H9 (cell line): Measurements from ENCODE around the gene RNF111. TPM values are rescaled to one million over a fixed set of nuclear protein-coding genes. Genes with fewer than 3 reads are reported as not detected.

Experiments used
- DNase-seq: peaks from one replicate; pipeline ENCODE4 v3.0.0-alpha.2; 2017
- H2AFZ ChIP-seq: one replicate; pipeline ENCODE4 v1.6.1; 2013; ENCODE audit warnings: mild to moderate bottlenecking, low read length, control low read depth, moderate library complexity
- H2AK5ac ChIP-seq: 2 replicates; pipeline ENCODE4 v1.6.1; 2013; ENCODE audit warnings: low read length, control low read depth, mixed read lengths; ENCODE audit not compliant: insufficient read length
- H2BK120ac ChIP-seq: one replicate; pipeline ENCODE4 v1.6.1; 2013; ENCODE audit warnings: low read depth, mild to moderate bottlenecking, low read length, control low read depth, inconsistent platforms; ENCODE audit not compliant: poor library complexity, severe bottlenecking
- H2BK12ac ChIP-seq: 2 replicates; pipeline ENCODE4 v1.6.1; 2013; ENCODE audit warnings: low read length, control low read depth, mixed read lengths, low read depth; ENCODE audit not compliant: insufficient read length
- H2BK15ac ChIP-seq: 2 replicates; pipeline ENCODE4 v1.6.1; 2013; ENCODE audit warnings: low read depth, low read length, control low read depth
- H2BK20ac ChIP-seq: one replicate; pipeline ENCODE4 v1.6.1; 2013; ENCODE audit warnings: low read depth, mild to moderate bottlenecking, low read length, control low read depth, inconsistent platforms; ENCODE audit not compliant: poor library complexity, severe bottlenecking
- H2BK5ac ChIP-seq: 2 replicates; pipeline ENCODE4 v1.6.1; 2013; ENCODE audit warnings: low read length, control low read depth, mixed read lengths; ENCODE audit not compliant: insufficient read length
- H3K14ac ChIP-seq: 2 replicates; pipeline ENCODE4 v1.6.1; 2013; ENCODE audit warnings: low read length, control low read depth; ENCODE audit not compliant: insufficient read depth
- H3K18ac ChIP-seq: 2 replicates; pipeline ENCODE4 v1.6.1; 2013; ENCODE audit warnings: low read depth, mild to moderate bottlenecking, mixed read lengths, low read length, control low read depth; ENCODE audit not compliant: insufficient read length
- H3K23ac ChIP-seq: 2 replicates; pipeline ENCODE4 v1.6.1; 2013; ENCODE audit warnings: low read length, control low read depth, mixed read lengths, low read depth; ENCODE audit not compliant: insufficient read length
- H3K23me2 ChIP-seq: 2 replicates; pipeline ENCODE4 v1.6.1; 2013; ENCODE audit warnings: low read depth, mild to moderate bottlenecking, mixed read lengths, low read length, control low read depth; ENCODE audit not compliant: insufficient read length, poor library complexity, severe bottlenecking
- H3K27ac ChIP-seq: 2 replicates; pipeline ENCODE4 v1.5.1; 2013; ENCODE audit warnings: low read length, control low read depth, mixed read lengths, low read depth; ENCODE audit not compliant: insufficient read length
- H3K27me3 ChIP-seq: 2 replicates; pipeline ENCODE4 v1.6.1; 2013; ENCODE audit warnings: low read length, control low read depth, inconsistent platforms; ENCODE audit not compliant: insufficient read depth
- H3K4ac ChIP-seq: 2 replicates; pipeline ENCODE4 v1.6.1; 2013; ENCODE audit warnings: low read depth, mild to moderate bottlenecking, control low read depth, inconsistent platforms, low read length, moderate library complexity
- H3K4me1 ChIP-seq: 2 replicates; pipeline ENCODE4 v1.6.1; 2013; ENCODE audit warnings: low read length, control low read depth, inconsistent platforms; ENCODE audit not compliant: insufficient read depth
- H3K4me2 ChIP-seq: 2 replicates; pipeline ENCODE4 v1.6.1; 2013; ENCODE audit warnings: low read length, control low read depth, mixed read lengths; ENCODE audit not compliant: insufficient read length, insufficient read depth
- H3K56ac ChIP-seq: 2 replicates; pipeline ENCODE4 v1.6.1; 2013; ENCODE audit warnings: low read depth, mild to moderate bottlenecking, mixed read lengths, low read length, control low read depth; ENCODE audit not compliant: insufficient read length
- H3K79me1 ChIP-seq: 2 replicates; pipeline ENCODE4 v1.6.1; 2013; ENCODE audit warnings: low read depth, mild to moderate bottlenecking, moderate library complexity, low read length, control low read depth, inconsistent platforms; ENCODE audit not compliant: insufficient read depth, poor library complexity, severe bottlenecking
- H3K79me2 ChIP-seq: 2 replicates; pipeline ENCODE4 v1.6.1; 2013; ENCODE audit warnings: low read length, control low read depth, inconsistent platforms; ENCODE audit not compliant: insufficient read depth
- H3K9ac ChIP-seq: 2 replicates; pipeline ENCODE4 v1.6.1; 2013; ENCODE audit warnings: low read length, control low read depth, mixed read lengths; ENCODE audit not compliant: insufficient read length; ENCODE audit errors: extremely low read depth
- H3K9me3 ChIP-seq: one replicate; pipeline ENCODE4 v1.6.1; 2013; ENCODE audit warnings: low read depth, low read length, inconsistent platforms; ENCODE audit not compliant: control insufficient read depth
- H3T11ph ChIP-seq: one replicate; pipeline ENCODE4 v1.6.1; 2013; ENCODE audit warnings: mild to moderate bottlenecking, low read length, control low read depth, inconsistent platforms
- H4K20me1 ChIP-seq: one replicate; pipeline ENCODE4 v1.6.1; 2013; ENCODE audit not compliant: control insufficient read depth, insufficient read length, insufficient read depth
- H4K5ac ChIP-seq: 2 replicates; pipeline ENCODE4 v1.6.1; 2013; ENCODE audit warnings: low read depth, mild to moderate bottlenecking, mixed read lengths, low read length, control low read depth; ENCODE audit not compliant: insufficient read length
- H4K8ac ChIP-seq: replicated peaks from 2 replicates; pipeline ENCODE4 v1.6.1; 2013; ENCODE audit warnings: low read length, control low read depth, mixed read lengths, low read depth; ENCODE audit not compliant: insufficient read length
- H4K91ac ChIP-seq: 2 replicates; pipeline ENCODE4 v1.6.1; 2013; ENCODE audit warnings: low read depth, mild to moderate bottlenecking, moderate library complexity, mixed read lengths, low read length, control low read depth; ENCODE audit not compliant: insufficient read length
- H3K27ac Mint-ChIP-seq, 3 experiments: 2 replicates in 2 of 3; 3 replicates in 1 of 3; pipeline ENCODE4 v1.8.0; 2020 to 2021; ENCODE audit warnings: mixed read lengths in 3 of 3, mild to moderate bottlenecking in 1 of 3, moderate library complexity in 1 of 3
- H3K27me3 Mint-ChIP-seq: 2 replicates; pipeline ENCODE4 v1.8.0; 2021; ENCODE audit warnings: low read depth, mild to moderate bottlenecking, moderate library complexity, mixed read lengths
- H3K36me3 Mint-ChIP-seq, 3 experiments: 2 replicates in 2 of 3; 3 replicates in 1 of 3; pipeline ENCODE4 v1.8.0; 2020 to 2021; ENCODE audit warnings: low read depth in 3 of 3, mixed read lengths in 3 of 3; ENCODE audit not compliant: insufficient read depth in 1 of 3
- H3K4me1 Mint-ChIP-seq, 2 experiments: 2 replicates each; pipeline ENCODE4 v1.8.0; 2020; ENCODE audit warnings: mixed read lengths in 2 of 2
- H3K4me3 Mint-ChIP-seq, 2 experiments: 2 replicates in 1 of 2; 3 replicates in 1 of 2; pipeline ENCODE4 v1.8.0; 2020 to 2021; ENCODE audit warnings: mild to moderate bottlenecking in 2 of 2, mixed read lengths in 2 of 2, moderate library complexity in 1 of 2
- H3K9me3 Mint-ChIP-seq, 2 experiments: 2 replicates in 1 of 2; 3 replicates in 1 of 2; pipeline ENCODE4 v1.8.0; 2020; ENCODE audit warnings: mild to moderate bottlenecking in 2 of 2, mixed read lengths in 2 of 2, moderate library complexity in 1 of 2
- WGBS: extraction: QIAGEN DNeasy Blood & Tissue Kit; methylation state at CpG from one replicate; pipeline ENCODE4 v1.1.7; 2013; ENCODE audit warnings: missing lambda C conversion rate, low lambda C conversion rate, mixed read lengths; ENCODE audit not compliant: insufficient read length; ENCODE audit errors: extremely low coverage; 5-methylcytosine and 5-hydroxymethylcytosine counted together
- total RNA-seq: library from RNA; stranded (reverse); gene quantifications from 2 replicates; pipeline ENCODE4 v1.2.1, GENCODE V29; 2021
- TF ChIP-seq, protein P1 (sequence below): fragments of 200-600 bp; sonication (generic); conservative IDR thresholded peaks from 3 replicates; pipeline ENCODE4 v1.8.0; 2021; ENCODE audit warnings: antibody characterized with exemption, mild to moderate bottlenecking

Gene RNF111
- total RNA-seq, 1 experiment from 2014 or later = 28.0 TPM

DNA sequence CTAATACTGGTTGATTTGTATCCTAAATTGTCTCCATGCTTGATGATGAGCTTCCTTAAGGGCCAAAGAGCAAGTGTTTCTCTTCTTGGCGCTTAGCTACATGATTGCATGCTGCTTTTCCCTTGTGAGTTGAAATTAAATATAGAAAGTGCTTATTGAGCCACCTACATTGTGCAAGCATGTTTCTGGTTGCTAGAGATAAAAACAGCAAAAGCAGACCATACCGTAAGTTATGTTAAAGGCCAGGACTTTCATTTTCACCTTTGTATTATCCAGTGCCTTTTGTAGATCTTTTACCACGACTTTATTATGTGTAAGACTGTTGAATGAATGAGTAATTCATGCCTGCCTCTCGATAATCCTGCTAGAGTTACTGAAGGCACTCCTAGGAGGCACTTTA is 75.6 kb downstream of the RNF111 start:
- no peak overlapping the region for H4K5ac ChIP-seq
- H3K23ac ChIP-seq = no peak overlapping the region
- H4K91ac ChIP-seq = no peak overlapping the region
- H2AK5ac ChIP-seq = no peak overlapping the region
- H3K18ac ChIP-seq = no peak overlapping the region
- H3K14ac ChIP-seq = no peak overlapping the region
- no peak overlapping the region for H3K56ac ChIP-seq
- no peaks in the 10 kb centered on the region for H3K9me3 Mint-ChIP-seq
- no peak overlapping the region for H2BK12ac ChIP-seq
- no peaks in the 10 kb centered on the region for H4K20me1 ChIP-seq
- no peak overlapping the region for H3T11ph ChIP-seq
- TF ChIP-seq, protein P1, sequence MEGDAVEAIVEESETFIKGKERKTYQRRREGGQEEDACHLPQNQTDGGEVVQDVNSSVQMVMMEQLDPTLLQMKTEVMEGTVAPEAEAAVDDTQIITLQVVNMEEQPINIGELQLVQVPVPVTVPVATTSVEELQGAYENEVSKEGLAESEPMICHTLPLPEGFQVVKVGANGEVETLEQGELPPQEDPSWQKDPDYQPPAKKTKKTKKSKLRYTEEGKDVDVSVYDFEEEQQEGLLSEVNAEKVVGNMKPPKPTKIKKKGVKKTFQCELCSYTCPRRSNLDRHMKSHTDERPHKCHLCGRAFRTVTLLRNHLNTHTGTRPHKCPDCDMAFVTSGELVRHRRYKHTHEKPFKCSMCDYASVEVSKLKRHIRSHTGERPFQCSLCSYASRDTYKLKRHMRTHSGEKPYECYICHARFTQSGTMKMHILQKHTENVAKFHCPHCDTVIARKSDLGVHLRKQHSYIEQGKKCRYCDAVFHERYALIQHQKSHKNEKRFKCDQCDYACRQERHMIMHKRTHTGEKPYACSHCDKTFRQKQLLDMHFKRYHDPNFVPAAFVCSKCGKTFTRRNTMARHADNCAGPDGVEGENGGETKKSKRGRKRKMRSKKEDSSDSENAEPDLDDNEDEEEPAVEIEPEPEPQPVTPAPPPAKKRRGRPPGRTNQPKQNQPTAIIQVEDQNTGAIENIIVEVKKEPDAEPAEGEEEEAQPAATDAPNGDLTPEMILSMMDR = no peak
- no CpG with 5 or more reads among the region's 4 CpGs for WGBS
- H2BK20ac ChIP-seq = no peak overlapping the region
- no peak overlapping the region for H3K4me3 Mint-ChIP-seq
- H2BK120ac ChIP-seq = no peak overlapping the region
- no peak overlapping the region for H3K27ac Mint-ChIP-seq
- H3K27ac ChIP-seq = no peak overlapping the region
- H2BK15ac ChIP-seq = no peak overlapping the region
- H3K36me3 Mint-ChIP-seq = peaks cover 21 to 67% (median 60%) of the 10 kb centered on the region in 3 experiments; a peak in 6 of 7 replicates
- H3K23me2 ChIP-seq = no peaks in the 10 kb centered on the region
- H3K27me3 ChIP-seq = no peaks in the 10 kb centered on the region
- no peaks in the 10 kb centered on the region for H3K4me1 ChIP-seq
- no peak overlapping the region for H3K9ac ChIP-seq
- H3K4me2 ChIP-seq = no peak overlapping the region
- no peak for DNase-seq
- H2AFZ ChIP-seq = no peak overlapping the region
- H3K4me1 Mint-ChIP-seq = peaks cover 0 to 3% of the 10 kb centered on the region in 2 experiments; a peak in 1 of 4 replicates
- no peaks in the 10 kb centered on the region for H3K27me3 Mint-ChIP-seq
- H2BK5ac ChIP-seq = no peak overlapping the region
- H3K79me2 ChIP-seq = no peaks in the 10 kb centered on the region
- H3K4ac ChIP-seq = no peak overlapping the region
- no peaks in the 10 kb centered on the region for H3K9me3 ChIP-seq
- H4K8ac ChIP-seq = no peak overlapping the region
- H3K79me1 ChIP-seq = no peaks in the 10 kb centered on the region
